GM12873 (cell line): Measurements from ENCODE around the gene ADAMTS2.

Experiments used
- TF ChIP-seq, protein P1 (sequence below): IDR thresholded peaks from 2 replicates; pipeline ENCODE4 v1.5.1; 2012; ENCODE audit warnings: low read depth, mild to moderate bottlenecking, moderate library complexity, low read length, control low read depth; ENCODE audit not compliant: insufficient read depth; ENCODE audit errors: missing control alignments

ADAMTS2 gene

GRCh38 chr5:179180921-179181645, 164.2 kb downstream of the ADAMTS2 start:
- TF ChIP-seq, protein P1, sequence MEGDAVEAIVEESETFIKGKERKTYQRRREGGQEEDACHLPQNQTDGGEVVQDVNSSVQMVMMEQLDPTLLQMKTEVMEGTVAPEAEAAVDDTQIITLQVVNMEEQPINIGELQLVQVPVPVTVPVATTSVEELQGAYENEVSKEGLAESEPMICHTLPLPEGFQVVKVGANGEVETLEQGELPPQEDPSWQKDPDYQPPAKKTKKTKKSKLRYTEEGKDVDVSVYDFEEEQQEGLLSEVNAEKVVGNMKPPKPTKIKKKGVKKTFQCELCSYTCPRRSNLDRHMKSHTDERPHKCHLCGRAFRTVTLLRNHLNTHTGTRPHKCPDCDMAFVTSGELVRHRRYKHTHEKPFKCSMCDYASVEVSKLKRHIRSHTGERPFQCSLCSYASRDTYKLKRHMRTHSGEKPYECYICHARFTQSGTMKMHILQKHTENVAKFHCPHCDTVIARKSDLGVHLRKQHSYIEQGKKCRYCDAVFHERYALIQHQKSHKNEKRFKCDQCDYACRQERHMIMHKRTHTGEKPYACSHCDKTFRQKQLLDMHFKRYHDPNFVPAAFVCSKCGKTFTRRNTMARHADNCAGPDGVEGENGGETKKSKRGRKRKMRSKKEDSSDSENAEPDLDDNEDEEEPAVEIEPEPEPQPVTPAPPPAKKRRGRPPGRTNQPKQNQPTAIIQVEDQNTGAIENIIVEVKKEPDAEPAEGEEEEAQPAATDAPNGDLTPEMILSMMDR = no peak

- TF ChIP-seq, protein P1 = no peak
These were observed 165.1 kb downstream of the ADAMTS2 start for GRCh38 chr5:179180061-179180610.

DNA sequence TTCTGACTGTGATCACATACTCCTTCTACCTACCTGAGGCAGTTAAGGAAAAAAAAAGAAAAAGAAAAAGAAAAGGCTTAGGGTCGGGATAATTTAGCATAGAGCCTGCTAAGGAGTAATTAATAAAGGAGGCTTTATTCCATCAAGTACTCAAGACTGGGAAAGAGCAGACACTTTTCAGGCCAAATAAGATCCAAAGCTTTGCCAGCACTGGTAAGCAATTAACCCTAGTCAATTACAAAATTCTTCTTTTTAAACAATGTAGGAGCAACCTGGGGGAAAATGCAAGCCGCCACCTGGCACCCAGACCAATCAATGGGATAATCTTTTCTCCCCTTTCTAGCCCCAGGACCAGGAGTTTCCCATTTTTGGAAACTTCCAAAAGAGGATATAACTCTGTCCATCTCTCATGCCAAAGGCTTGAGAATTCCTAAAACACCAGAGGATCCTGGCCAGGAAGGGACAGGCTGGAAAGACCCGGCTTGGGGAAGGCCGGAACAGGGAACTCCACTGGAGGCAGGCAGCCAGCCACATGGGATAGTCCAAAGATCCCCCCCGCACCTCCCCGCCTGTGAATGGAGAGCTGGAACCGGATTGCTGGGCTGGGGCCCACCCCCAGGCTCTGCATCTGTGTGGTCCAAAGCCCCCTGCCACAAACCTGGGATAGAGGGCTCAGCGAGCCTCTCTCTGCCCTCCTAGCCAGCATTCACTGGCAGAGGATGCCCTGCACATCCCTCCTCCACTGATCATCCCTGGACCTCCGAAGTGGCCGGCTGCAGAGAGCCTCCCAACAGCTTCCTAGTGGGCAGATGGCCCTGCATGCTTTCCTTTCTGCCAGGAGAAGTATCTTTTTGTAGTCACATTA, 167.3 kb downstream of the ADAMTS2 start:
- TF ChIP-seq, protein P1 = no peak

- TF ChIP-seq, protein P1 = no peak
These were observed 168.6 kb downstream of the ADAMTS2 start for GRCh38 chr5:179176571-179177230.

- TF ChIP-seq, protein P1 = no peak
These were observed 169.1 kb downstream of the ADAMTS2 start for GRCh38 chr5:179176166-179176565.

- TF ChIP-seq, protein P1 = no peak
These were observed 173.2 kb downstream of the ADAMTS2 start for GRCh38 chr5:179171816-179172745.
